CD4-positive, alpha-beta T cell (primary cell): ENCODE measurements around the gene PTPRN2. TPM values are rescaled to one million over a fixed set of nuclear protein-coding genes. Genes with fewer than 3 reads are reported as not detected.

Source experiments
- ATAC-seq: fragments of 200-7000 bp; cut with Tn5 transposase; one replicate; pipeline ENCODE4 v1.10.0; 2022; ENCODE audit warnings: mild to moderate bottlenecking; ENCODE audit not compliant: poor library complexity
- CTCF ChIA-PET: fragments of 350-600 bp; sonication (Branson Sonifier 250); formaldehyde crosslinking; loops from one replicate; lab custom pipeline; 2021; ENCODE audit warnings: antibody characterized with exemption, inconsistent platforms; lab: Charles Lee
- POLR2A ChIA-PET: fragments of 350-600 bp; sonication (Branson Sonifier 250); formaldehyde crosslinking; loops from one replicate; lab custom pipeline; 2021; ENCODE audit warnings: antibody characterized with exemption, inconsistent platforms; lab: Charles Lee
- DNase-seq, 14 experiments: peaks; one replicate each; pipeline ENCODE4 v3.0.0-alpha.2; 2013 to 2020; ENCODE audit warnings: mixed read lengths in 2 of 14
- H3K27ac ChIP-seq, 2 donors: one replicate each; pipeline versions ENCODE4 v1.5.1 to v1.7.0; 2013; ENCODE audit warnings: low read length in 2 of 2, low read depth in 1 of 2, mild to moderate bottlenecking in 1 of 2
- H3K27me3 ChIP-seq, 2 experiments: 1 replicate in 1 of 2; 2 replicates in 1 of 2; pipeline versions ENCODE4 v1.6.1 to v1.7.0; 2013; ENCODE audit warnings: low read length in 2 of 2, control low read depth in 1 of 2, mild to moderate bottlenecking in 1 of 2, moderate library complexity in 1 of 2; ENCODE audit not compliant: insufficient read depth in 2 of 2, control insufficient read depth in 1 of 2
- H3K36me3 ChIP-seq: one replicate; pipeline ENCODE4 v1.6.1; 2013; ENCODE audit warnings: low read length, control low read depth; ENCODE audit not compliant: insufficient read depth
- H3K4me1 ChIP-seq: one replicate; pipeline ENCODE4 v1.6.1; 2013; ENCODE audit warnings: low read length, control low read depth; ENCODE audit not compliant: insufficient read depth
- H3K4me3 ChIP-seq: one replicate; pipeline ENCODE4 v1.5.1; 2013; ENCODE audit warnings: mild to moderate bottlenecking, low read length, moderate library complexity
- H3K9me3 ChIP-seq, 2 experiments: 1 replicate in 1 of 2; 2 replicates in 1 of 2; pipeline versions ENCODE4 v1.6.1 to v1.7.0; 2013; ENCODE audit warnings: low read length in 2 of 2, mild to moderate bottlenecking in 2 of 2, control low read depth in 1 of 2, moderate library complexity in 1 of 2; ENCODE audit not compliant: control insufficient read depth in 1 of 2, insufficient read depth in 1 of 2
- H3K27ac Mint-ChIP-seq: one replicate; pipeline ENCODE4 v1.8.0; 2020; ENCODE audit warnings: mixed read lengths
- H3K27me3 Mint-ChIP-seq: one replicate; pipeline ENCODE4 v1.8.0; 2021; ENCODE audit warnings: mixed read lengths
- H3K36me3 Mint-ChIP-seq: one replicate; pipeline ENCODE4 v1.8.0; 2021; ENCODE audit warnings: low read depth, mixed read lengths
- H3K4me1 Mint-ChIP-seq: one replicate; pipeline ENCODE4 v1.8.0; 2021; ENCODE audit warnings: low read depth, mixed read lengths
- H3K4me3 Mint-ChIP-seq: one replicate; pipeline ENCODE4 v1.8.0; 2020; ENCODE audit warnings: mild to moderate bottlenecking, mixed read lengths
- H3K9me3 Mint-ChIP-seq: one replicate; pipeline ENCODE4 v1.8.0; 2020; ENCODE audit warnings: mixed read lengths
- intact Hi-C, 2 experiments: fragments of 100-400 bp; cut with DNase I in 1 of 2; cut with micrococcal nuclease in 1 of 2; formaldehyde crosslinking; loops; one replicate each; pipeline versions ENCODE4 v1.15.1 to v1.9.0; 2023 to 2025; cut with DNase I, micrococcal nuclease
- total RNA-seq, 174 experiments: library from RNA in 2 of 174; stranded (reverse) in 2 of 174; gene quantifications; one replicate each; pipeline ENCODE4 v1.2.3 and lab custom pipeline; 2021 to 2026
- TF ChIP-seq, protein P1 (sequence below): fragments of 200-600 bp; IDR thresholded peaks from one replicate; pipeline ENCODE4 v1.8.0; 2022; ENCODE audit warnings: antibody characterized with exemption, mild to moderate bottlenecking

Gene PTPRN2
- total RNA-seq, 2 experiments from 2014 or later, result 0.34 to 0.44 TPM

DNA sequence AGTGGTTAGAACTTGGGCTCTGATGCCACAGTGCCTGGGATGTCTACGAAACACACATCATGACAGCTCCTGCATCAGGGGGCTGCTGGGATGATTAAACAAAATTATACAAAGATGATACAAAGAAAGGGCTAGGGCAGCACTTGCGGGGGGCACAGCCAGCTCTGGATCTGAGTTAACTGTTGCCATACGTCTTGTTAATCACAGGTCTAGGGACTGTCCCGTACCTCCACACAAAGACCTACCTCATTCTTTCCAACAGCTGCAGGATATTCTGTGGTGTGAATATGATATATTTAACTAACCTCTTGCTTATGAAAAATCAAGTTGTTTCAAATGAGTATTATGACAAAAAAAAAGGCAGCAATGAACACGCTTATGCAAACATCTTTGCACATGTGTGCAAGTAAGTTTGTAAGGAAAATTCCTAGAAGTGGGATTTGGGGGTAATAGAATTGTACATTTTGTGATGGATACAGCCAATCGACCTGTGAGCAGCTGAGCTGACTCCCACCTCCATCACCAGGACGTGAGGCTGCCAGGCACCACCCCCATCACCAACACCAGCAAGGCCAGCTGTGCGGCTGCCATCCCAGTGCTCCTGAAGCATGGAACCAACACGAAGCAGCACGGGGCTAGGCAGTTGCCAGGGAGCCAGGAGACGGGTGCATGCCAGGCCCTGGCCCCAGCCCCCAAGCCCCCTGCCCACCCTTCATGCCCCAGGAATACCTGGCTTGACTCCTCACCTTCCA lies 23.5 kb downstream of the PTPRN2 start:
- no peaks in the 10 kb centered on the region for H3K36me3 Mint-ChIP-seq
- TF ChIP-seq, protein P1, sequence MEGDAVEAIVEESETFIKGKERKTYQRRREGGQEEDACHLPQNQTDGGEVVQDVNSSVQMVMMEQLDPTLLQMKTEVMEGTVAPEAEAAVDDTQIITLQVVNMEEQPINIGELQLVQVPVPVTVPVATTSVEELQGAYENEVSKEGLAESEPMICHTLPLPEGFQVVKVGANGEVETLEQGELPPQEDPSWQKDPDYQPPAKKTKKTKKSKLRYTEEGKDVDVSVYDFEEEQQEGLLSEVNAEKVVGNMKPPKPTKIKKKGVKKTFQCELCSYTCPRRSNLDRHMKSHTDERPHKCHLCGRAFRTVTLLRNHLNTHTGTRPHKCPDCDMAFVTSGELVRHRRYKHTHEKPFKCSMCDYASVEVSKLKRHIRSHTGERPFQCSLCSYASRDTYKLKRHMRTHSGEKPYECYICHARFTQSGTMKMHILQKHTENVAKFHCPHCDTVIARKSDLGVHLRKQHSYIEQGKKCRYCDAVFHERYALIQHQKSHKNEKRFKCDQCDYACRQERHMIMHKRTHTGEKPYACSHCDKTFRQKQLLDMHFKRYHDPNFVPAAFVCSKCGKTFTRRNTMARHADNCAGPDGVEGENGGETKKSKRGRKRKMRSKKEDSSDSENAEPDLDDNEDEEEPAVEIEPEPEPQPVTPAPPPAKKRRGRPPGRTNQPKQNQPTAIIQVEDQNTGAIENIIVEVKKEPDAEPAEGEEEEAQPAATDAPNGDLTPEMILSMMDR, result no peak
- Histone ChIP-seq H3K36me3 (no peaks in the 10 kb centered on the region), H3K4me1 (no peaks in the 10 kb centered on the region), H3K4me3 (no peak overlapping the region), H3K27ac (no peak overlapping the region), H3K27me3 (peaks cover 4 to 9% of the 10 kb centered on the region in 2 experiments), H3K9me3 (peaks cover 0 to 2% of the 10 kb centered on the region in 2 experiments)
- no peak overlapping the region for H3K4me3 Mint-ChIP-seq
- ATAC-seq (no peak), DNase-seq (no peak)
- no peaks in the 10 kb centered on the region for H3K9me3 Mint-ChIP-seq
- POLR2A ChIA-PET, result no interaction called here
- H3K27ac Mint-ChIP-seq, result no peak overlapping the region
- intact Hi-C loops, result no loop called here
- CTCF ChIA-PET, result no interaction called here
- H3K4me1 Mint-ChIP-seq, result no peaks in the 10 kb centered on the region
- H3K27me3 Mint-ChIP-seq, result peaks cover 37% of the 10 kb centered on the region

DNA sequence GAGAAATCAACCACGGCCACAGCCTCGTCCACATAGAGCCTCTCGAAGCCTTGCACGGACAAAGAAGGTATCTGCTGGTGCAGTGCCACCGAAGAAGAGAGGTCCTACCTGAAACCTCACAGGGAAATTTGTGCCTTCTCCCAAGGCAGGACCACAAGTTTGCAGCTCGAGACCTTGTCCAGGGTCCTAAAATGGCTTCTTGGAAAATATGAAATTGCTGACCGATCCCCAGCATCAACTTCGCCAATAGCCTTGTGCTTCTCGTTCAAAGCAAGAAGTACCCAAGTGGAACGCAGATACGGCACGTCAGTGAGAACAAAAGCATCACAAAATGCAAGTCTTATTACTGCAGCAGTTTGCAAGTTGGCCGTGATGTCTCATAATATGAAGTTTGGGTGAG lies 24.6 kb downstream of the PTPRN2 start:
- H3K4me3 Mint-ChIP-seq, result no peak overlapping the region
- no peaks in the 10 kb centered on the region for H3K4me1 ChIP-seq
- TF ChIP-seq, protein P1, result no peak
- POLR2A ChIA-PET, result no interaction called here
- H3K27ac Mint-ChIP-seq, result no peak overlapping the region
- CTCF ChIA-PET, result no interaction called here
- no peaks in the 10 kb centered on the region for H3K4me1 Mint-ChIP-seq
- H3K36me3 ChIP-seq, result no peaks in the 10 kb centered on the region
- H3K9me3 ChIP-seq, result no peaks in the 10 kb centered on the region
- no peak for ATAC-seq
- intact Hi-C loops, result no loop called here
- H3K36me3 Mint-ChIP-seq, result no peaks in the 10 kb centered on the region
- no peak for DNase-seq
- H3K27ac ChIP-seq, result no peak overlapping the region
- H3K9me3 Mint-ChIP-seq, result no peaks in the 10 kb centered on the region
- no peak overlapping the region for H3K4me3 ChIP-seq
- peaks cover 28% of the 10 kb centered on the region for H3K27me3 Mint-ChIP-seq
- H3K27me3 ChIP-seq, result peaks cover 0 to 8% of the 10 kb centered on the region in 2 experiments

DNA sequence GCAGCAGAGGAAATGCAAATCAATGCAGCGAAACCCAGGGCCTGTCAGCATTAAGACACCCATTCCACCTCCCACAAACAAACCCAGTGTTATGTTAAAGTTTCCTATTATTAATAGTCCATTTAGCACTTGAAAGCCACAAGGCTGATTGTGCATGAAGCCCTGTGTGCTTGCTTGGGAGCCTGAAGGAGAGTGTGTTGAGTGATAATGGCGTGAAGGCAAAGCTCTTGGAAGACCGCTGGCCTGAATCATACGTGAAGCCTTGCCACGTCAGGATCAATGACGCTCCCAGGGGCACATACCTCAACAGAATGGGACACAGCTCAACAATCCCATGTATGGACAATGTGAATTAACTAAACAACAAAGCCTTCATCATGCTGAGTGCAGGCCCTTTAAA lies 25.1 kb downstream of the PTPRN2 start:
- no peaks in the 10 kb centered on the region for H3K36me3 ChIP-seq
- H3K4me3 ChIP-seq, result no peak overlapping the region
- TF ChIP-seq, protein P1, result no peak
- ATAC-seq, result no peak
- Mint-ChIP-seq H3K4me3 (no peak overlapping the region), H3K4me1 (no peaks in the 10 kb centered on the region), H3K36me3 (no peaks in the 10 kb centered on the region), H3K27me3 (peaks cover 26% of the 10 kb centered on the region), H3K9me3 (no peaks in the 10 kb centered on the region), H3K27ac (no peak overlapping the region)
- ChIA-PET POLR2A (no interaction called here), CTCF (no interaction called here)
- peaks cover 0 to under 1% of the 10 kb centered on the region in 2 experiments for H3K9me3 ChIP-seq
- no peak overlapping the region for H3K27ac ChIP-seq
- no peaks in the 10 kb centered on the region for H3K4me1 ChIP-seq
- DNase-seq, result no peak
- intact Hi-C loops, result no loop called here
- peaks cover 0 to 5% of the 10 kb centered on the region in 2 experiments for H3K27me3 ChIP-seq
